ENCODE results near the gene SLC23A2. TPM values are rescaled to one million over a fixed set of nuclear protein-coding genes. Genes with fewer than 3 reads are reported as not detected.
A peak's percentile ranks its signal among the peaks of the same experiment; 100 is the strongest.

SLC23A2 gene
- total RNA-seq, 2 experiments from 2014 or later, result 16.0 to 16.2 TPM

GRCh38 chr20:4814696-4815252, 186.5 kb downstream of the SLC23A2 start:
- H3K27me3 Mint-ChIP-seq, result no peaks in the 10 kb centered on the region
- no peaks in the 10 kb centered on the region for H3K9me3 Mint-ChIP-seq
- no peak for TF ChIP-seq CTCF (IDR thresholded peaks at IDR 0.05)
- DNase-seq (peak; percentile 82), ATAC-seq (peak; percentile 58)
- peaks cover 62% of the 10 kb centered on the region for H3K4me1 Mint-ChIP-seq (ENCODE audit: low read depth)
- intact Hi-C loops (cut with micrococcal nuclease), result no loop called here
- H3K36me3 Mint-ChIP-seq (ENCODE audit: low read depth), result peaks cover 49% of the 10 kb centered on the region
- ChIA-PET POLR2A (interaction anchor here (0.6 to 3.5 kb wide), 10 partner anchors 8 to 1892 kb away, joined by 3 to 21 read pairs (median 4); partner anchors contain the start of gene PCNA), CTCF (interaction anchor here (0.8 to 1.4 kb wide), 4 partner anchors 13 to 378 kb away, joined by 3 to 4 read pairs (median 4); no protein-coding TSS in a partner anchor)
- H3K4me3 Mint-ChIP-seq, result peak overlapping the region; percentile 100
- peak overlapping the region; percentile 100 for H3K27ac Mint-ChIP-seq

DNA sequence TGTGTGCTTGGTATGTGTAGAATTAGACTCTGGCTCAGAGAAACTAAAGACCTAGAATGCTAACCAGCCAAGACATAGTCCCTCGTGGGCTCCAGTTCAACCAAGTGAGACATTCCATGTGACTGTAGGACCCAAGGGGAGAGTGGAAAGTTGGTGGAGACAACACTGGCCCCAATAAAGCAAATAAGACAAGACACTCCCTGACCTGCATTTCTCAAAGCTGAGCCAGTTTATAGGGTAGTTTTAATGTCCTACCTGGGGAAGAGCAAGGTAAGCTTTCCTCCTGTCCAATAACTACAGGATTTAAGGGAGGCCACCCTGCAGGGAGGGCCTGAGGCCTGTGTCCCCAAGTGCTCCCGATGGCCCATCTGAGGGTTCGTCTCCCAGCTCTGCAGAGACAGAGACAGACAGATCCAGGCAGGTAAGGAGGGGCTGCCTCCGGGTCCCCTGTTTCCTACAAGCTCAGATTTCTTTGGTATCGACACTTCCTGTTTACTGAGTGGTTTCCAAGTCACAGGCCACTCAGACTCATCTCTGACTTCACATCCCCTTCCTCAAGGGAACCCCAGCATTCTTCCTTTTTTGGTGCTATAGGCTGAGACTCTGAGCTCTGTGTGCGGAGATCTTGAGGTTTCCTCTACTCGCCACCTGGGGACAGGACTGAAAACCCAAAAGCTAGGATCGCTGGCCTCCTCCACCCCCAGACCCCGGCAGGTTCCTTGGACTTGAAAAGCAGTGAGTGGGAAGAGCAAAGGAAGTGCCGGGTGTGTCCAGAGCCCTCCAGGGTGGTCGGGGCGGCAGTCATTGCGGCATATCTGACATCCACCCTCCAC, 187.2 kb downstream of the SLC23A2 start:
- Mint-ChIP-seq H3K4me3 (peak overlapping the region; percentile 100), H3K36me3 (ENCODE audit: low read depth) (peaks cover 50% of the 10 kb centered on the region), H3K27ac (peak overlapping the region; percentile 100), H3K4me1 (ENCODE audit: low read depth) (peaks cover 63% of the 10 kb centered on the region), H3K27me3 (no peaks in the 10 kb centered on the region), H3K9me3 (no peaks in the 10 kb centered on the region)
- POLR2A ChIA-PET, result interaction anchor here (0.6 to 3.5 kb wide), 12 partner anchors 8 to 1891 kb away, joined by 3 to 21 read pairs (median 4); partner anchors contain the start of genes CDS2 and PCNA
- DNase-seq, result peak; percentile 70
- no peak for TF ChIP-seq CTCF (IDR thresholded peaks at IDR 0.05)
- intact Hi-C loops (cut with micrococcal nuclease), result no loop called here
- peak; percentile 68 for ATAC-seq
- CTCF ChIA-PET, result interaction anchor here (0.6 to 1.4 kb wide), 5 partner anchors 14 to 379 kb away, joined by 3 to 4 read pairs (median 3); partner anchors contain the start of gene CDS2

DNA sequence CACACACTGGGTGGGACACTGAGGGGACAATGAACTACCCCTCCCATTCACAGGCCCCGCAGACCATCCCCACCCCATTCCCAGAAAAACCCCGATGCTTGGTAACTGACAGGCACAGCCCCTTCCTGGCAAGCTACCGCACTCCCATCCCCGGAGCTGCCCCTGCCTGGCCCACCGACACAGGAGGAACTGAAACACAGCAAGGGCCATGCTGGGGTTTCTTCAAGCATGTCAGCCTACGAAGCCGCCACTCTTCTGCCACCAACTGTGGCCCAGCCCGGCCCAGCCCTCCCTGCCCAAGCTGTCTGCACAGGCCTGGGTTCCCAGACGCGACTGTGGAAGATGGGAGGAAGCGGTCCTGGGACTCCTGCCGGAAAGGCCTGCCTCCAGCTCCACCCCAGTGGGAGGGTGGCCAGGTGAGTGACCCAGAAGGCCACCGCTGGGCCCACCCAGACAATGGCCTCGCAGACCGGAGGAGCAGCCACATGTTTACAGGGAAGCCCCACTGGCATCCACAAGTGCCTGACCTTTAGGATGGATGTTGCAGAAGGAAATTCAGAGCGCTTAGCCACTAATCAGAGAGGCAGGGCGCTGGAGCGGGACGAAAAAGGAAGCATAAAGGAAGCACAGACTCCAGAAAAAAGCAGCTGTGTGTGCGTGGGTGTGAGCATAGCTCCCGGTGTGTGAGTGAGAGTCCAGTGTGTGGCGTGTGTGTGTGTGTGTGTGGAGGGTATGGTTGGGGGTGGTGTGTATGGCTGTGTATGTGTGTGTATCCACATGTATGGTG, 188.0 kb downstream of the SLC23A2 start:
- Mint-ChIP-seq H3K27me3 (no peaks in the 10 kb centered on the region), H3K4me1 (ENCODE audit: low read depth) (peaks cover 69% of the 10 kb centered on the region), H3K27ac (peak overlapping the region; percentile 100), H3K9me3 (no peaks in the 10 kb centered on the region), H3K4me3 (peak overlapping the region; percentile 100), H3K36me3 (ENCODE audit: low read depth) (peaks cover 48% of the 10 kb centered on the region)
- intact Hi-C loops (cut with micrococcal nuclease), result no loop called here
- ATAC-seq, result peak; percentile 6
- peak; percentile 55 for DNase-seq
- ChIA-PET POLR2A (interaction anchor here (0.8 to 3.5 kb wide), 7 partner anchors 16 to 313 kb away, joined by 3 to 21 read pairs (median 3); partner anchors contain the start of genes CDS2 and PCNA), CTCF (interaction anchor here (0.6 to 1.4 kb wide), 5 partner anchors 15 to 313 kb away, joined by 3 to 4 read pairs (median 4); partner anchors contain the start of gene CDS2)
- no peak for TF ChIP-seq CTCF (IDR thresholded peaks at IDR 0.05)

DNA sequence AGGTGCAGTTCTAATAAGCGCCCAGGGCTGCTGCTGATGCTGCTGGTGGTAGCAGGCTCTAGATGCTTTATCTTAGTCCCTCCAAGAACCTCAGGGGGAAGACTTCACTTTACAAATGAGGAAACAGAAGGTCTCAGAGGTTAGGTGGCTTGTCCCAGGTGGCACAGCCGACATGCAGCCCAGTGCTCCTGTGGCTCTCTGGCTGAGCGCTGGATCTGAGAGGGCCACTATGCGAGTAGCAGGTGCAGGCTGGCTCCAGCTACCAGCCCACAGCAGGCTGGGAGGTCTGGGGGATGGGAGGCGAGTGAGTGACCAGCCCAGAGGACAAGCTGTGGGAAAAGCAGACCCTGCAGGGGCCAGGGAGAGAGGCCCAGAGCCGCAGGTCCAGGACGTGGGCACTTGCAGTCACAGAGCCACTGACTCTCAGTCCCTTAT, 188.7 kb downstream of the SLC23A2 start:
- CTCF ChIA-PET, result interaction anchor here (1.0 kb wide), 1 partner anchor 287 kb away, joined by 4 read pairs; no protein-coding TSS in a partner anchor

More for the DNA sequence above, 188.7 kb downstream of the SLC23A2 start:
- DNase-seq (no peak), ATAC-seq (no peak)
- intact Hi-C loops (cut with micrococcal nuclease), result no loop called here
- H3K9me3 Mint-ChIP-seq, result no peaks in the 10 kb centered on the region
- H3K4me3 Mint-ChIP-seq, result peak overlapping the region; percentile 100
- H3K36me3 Mint-ChIP-seq (ENCODE audit: low read depth), result peaks cover 49% of the 10 kb centered on the region
- H3K27me3 Mint-ChIP-seq, result no peaks in the 10 kb centered on the region
- peaks cover 73% of the 10 kb centered on the region for H3K4me1 Mint-ChIP-seq (ENCODE audit: low read depth)
- POLR2A ChIA-PET, result interaction anchor here (1.3 to 1.9 kb wide), 3 partner anchors 11 to 307 kb away, joined by 5 to 12 read pairs (median 5); partner anchors contain the start of gene PCNA
- peak overlapping the region; percentile 100 for H3K27ac Mint-ChIP-seq
- no peak for TF ChIP-seq CTCF (IDR thresholded peaks at IDR 0.05)
